ENCODE data around the gene PTCD2.

Gene PTCD2

GRCh38 chr5:72281764-72282499, 38.2 kb upstream of the PTCD2 start (continued):
- TF ChIP-seq ZXDB (tag by site-specific recombination; IDR thresholded peaks at IDR 0.05), result peak; percentile 73
- TF ChIP-seq ZSCAN18 (tag by site-specific recombination; IDR thresholded peaks at IDR 0.05), result 0 out of 2 replicates have a peak, but pooled peaks have one; percentile 24
- no peak for TF ChIP-seq ZNF549 (tag by site-specific recombination; IDR thresholded peaks at IDR 0.05)
- TF ChIP-seq AEBP2 (tag by site-specific recombination; IDR thresholded peaks at IDR 0.05; ENCODE audit: borderline replicate concordance), result no peak
- TF ChIP-seq ZNF239 (tag by site-specific recombination; IDR thresholded peaks at IDR 0.05), result no peak
- peak; percentile 62; the same call in 1 of the 2 replicates for TF ChIP-seq ZNF76 (tag by site-specific recombination; IDR thresholded peaks at IDR 0.05; ENCODE audit: borderline replicate concordance, low read depth)
- TF ChIP-seq ZNF776 (tag by site-specific recombination; IDR thresholded peaks at IDR 0.05; ENCODE audit: borderline replicate concordance), result no peak
- TF ChIP-seq ZNF660 (tag by site-specific recombination; IDR thresholded peaks at IDR 0.05), result peak; percentile 60; the same call in 1 of the 2 replicates
- no peak for TF ChIP-seq ZNF785 (tag by site-specific recombination; IDR thresholded peaks at IDR 0.05)
- TF ChIP-seq ATF2 (tag by site-specific recombination; IDR thresholded peaks at IDR 0.05; ENCODE audit: low read depth), result peak; percentile 85
- no peak for TF ChIP-seq ZSCAN30 (tag by site-specific recombination; IDR thresholded peaks at IDR 0.05)
- TF ChIP-seq ZNF747 (tag by site-specific recombination; IDR thresholded peaks at IDR 0.05), result no peak
- TF ChIP-seq KLF10 (tag by site-specific recombination; IDR thresholded peaks at IDR 0.05), result 0 out of 2 replicates have a peak, but pooled peaks have one; percentile 38
- no peak for TF ChIP-seq ZNF610 (tag by site-specific recombination; IDR thresholded peaks at IDR 0.05; ENCODE audit: borderline replicate concordance)
- no peak for TF ChIP-seq ZNF585B (tag by site-specific recombination; IDR thresholded peaks at IDR 0.05)
- peak; percentile 64 for TF ChIP-seq ZNF24 (tag by site-specific recombination; IDR thresholded peaks at IDR 0.05)
- 0 out of 2 replicates have a peak, but pooled peaks have one; percentile 51 for TF ChIP-seq BCL11B (tag by site-specific recombination; IDR thresholded peaks at IDR 0.05; ENCODE audit: low read depth)
- TF ChIP-seq ZNF335 (tag by site-specific recombination; conservative IDR thresholded peaks at IDR 0.05), result peak; percentile 25; the same call in 1 of the 2 replicates
- TF ChIP-seq ZNF133 (tag by site-specific recombination; IDR thresholded peaks at IDR 0.05), result no peak
- TF ChIP-seq ZFHX2 (tag by site-specific recombination; conservative IDR thresholded peaks at IDR 0.05), result no peak
- TF ChIP-seq ZBTB49 (tag by site-specific recombination; IDR thresholded peaks at IDR 0.05; ENCODE audit: low read depth), result no peak
- peak; percentile 28; the same call in 1 of the 2 replicates for TF ChIP-seq SP3 (tag by site-specific recombination; IDR thresholded peaks at IDR 0.05)
- no peak for TF ChIP-seq ZNF155 (tag by site-specific recombination; IDR thresholded peaks at IDR 0.05)
- no peak for TF ChIP-seq PATZ1 (tag by site-specific recombination; IDR thresholded peaks at IDR 0.05)
- no peak for TF ChIP-seq ZNF510 (tag by site-specific recombination; IDR thresholded peaks at IDR 0.05; ENCODE audit: insufficient replicate concordance)
- peak; percentile 76 for TF ChIP-seq PRDM4 (tag by site-specific recombination; IDR thresholded peaks at IDR 0.05)

All from HEK293 (cell line).